Natural killer cell (primary cell): ENCODE data around the gene AQP3. TPM values are rescaled to one million over a fixed set of nuclear protein-coding genes. Genes with fewer than 3 reads are reported as not detected.

Source experiments
- ATAC-seq, 3 donors: fragments of 150-1000 bp in 2 of 3; fragments of 200-7000 bp in 1 of 3; cut with Tn5 transposase; 1 replicate in 1 of 3; 2 replicates in 2 of 3; pipeline ENCODE4 v1.10.0; 2021; ENCODE audit warnings: mild to moderate bottlenecking in 2 of 3, moderate library complexity in 2 of 3
- DNase-seq, 2 donors: peaks; one replicate each; pipeline versions ENCODE4 v3.0.0 to v3.0.0-alpha.2; 2013 to 2021; ENCODE audit warnings: mixed read lengths in 1 of 2
- H3K27ac ChIP-seq: one replicate; pipeline ENCODE4 v1.5.1; 2013; ENCODE audit warnings: mild to moderate bottlenecking, low read length
- H3K27me3 ChIP-seq: one replicate; pipeline ENCODE4 v1.6.1; 2013; ENCODE audit warnings: low read length; ENCODE audit not compliant: control insufficient read depth, insufficient read depth
- H3K36me3 ChIP-seq: one replicate; pipeline ENCODE4 v1.6.1; 2013; ENCODE audit warnings: low read length; ENCODE audit not compliant: control insufficient read depth, insufficient read depth
- H3K4me1 ChIP-seq: one replicate; pipeline ENCODE4 v1.6.1; 2013; ENCODE audit warnings: low read length; ENCODE audit not compliant: control insufficient read depth, insufficient read depth
- H3K4me3 ChIP-seq: one replicate; pipeline ENCODE4 v1.5.1; 2013; ENCODE audit warnings: low read length
- H3K9me3 ChIP-seq: one replicate; pipeline ENCODE4 v1.6.1; 2013; ENCODE audit warnings: low read length; ENCODE audit not compliant: control insufficient read depth, insufficient read depth
- H3K27ac Mint-ChIP-seq, 2 donors: one replicate each; pipeline ENCODE4 v1.8.0; 2022; ENCODE audit warnings: mild to moderate bottlenecking in 2 of 2, mixed read lengths in 2 of 2, moderate library complexity in 1 of 2
- H3K27me3 Mint-ChIP-seq, 2 donors: one replicate each; pipeline ENCODE4 v1.8.0; 2022; ENCODE audit warnings: low read depth in 2 of 2, mixed read lengths in 2 of 2
- H3K36me3 Mint-ChIP-seq: one replicate; pipeline ENCODE4 v1.8.0; 2022; ENCODE audit warnings: mixed read lengths
- H3K4me1 Mint-ChIP-seq, 2 donors: one replicate each; pipeline ENCODE4 v1.8.0; 2022; ENCODE audit warnings: mixed read lengths in 2 of 2
- H3K4me3 Mint-ChIP-seq: one replicate; pipeline ENCODE4 v1.8.0; 2022; ENCODE audit warnings: mild to moderate bottlenecking, moderate library complexity, mixed read lengths
- H3K9me3 Mint-ChIP-seq, 2 donors: one replicate each; pipeline ENCODE4 v1.8.0; 2022; ENCODE audit warnings: mixed read lengths in 2 of 2
- WGBS: methylation state at CpG from one replicate; pipeline ENCODE4 v1.1.7; 2013; ENCODE audit warnings: missing lambda C conversion rate; ENCODE audit not compliant: insufficient coverage; 5-methylcytosine and 5-hydroxymethylcytosine counted together
- intact Hi-C: fragments of 100-400 bp; cut with micrococcal nuclease; formaldehyde crosslinking; loops from one replicate; pipeline ENCODE4 v1.14.2; 2022
- total RNA-seq, 4 donors: library from RNA; stranded (reverse); fragments of 120-200 nt in 1 of 4; gene quantifications; one replicate each; pipeline versions ENCODE4 v1.2.3 to v1.2.4, GENCODE V29; 2013 to 2022
- TF ChIP-seq, protein P1 (sequence below): fragments of 200-600 bp; IDR thresholded peaks from one replicate; pipeline ENCODE4 v1.8.0; 2022; ENCODE audit warnings: antibody characterized with exemption

Gene AQP3
- total RNA-seq, 3 donors from 2014 or later (not counting 1 experiment from before 2014, with no cell fraction given): 3.9 to 12.7 (median 6.1) TPM

DNA sequence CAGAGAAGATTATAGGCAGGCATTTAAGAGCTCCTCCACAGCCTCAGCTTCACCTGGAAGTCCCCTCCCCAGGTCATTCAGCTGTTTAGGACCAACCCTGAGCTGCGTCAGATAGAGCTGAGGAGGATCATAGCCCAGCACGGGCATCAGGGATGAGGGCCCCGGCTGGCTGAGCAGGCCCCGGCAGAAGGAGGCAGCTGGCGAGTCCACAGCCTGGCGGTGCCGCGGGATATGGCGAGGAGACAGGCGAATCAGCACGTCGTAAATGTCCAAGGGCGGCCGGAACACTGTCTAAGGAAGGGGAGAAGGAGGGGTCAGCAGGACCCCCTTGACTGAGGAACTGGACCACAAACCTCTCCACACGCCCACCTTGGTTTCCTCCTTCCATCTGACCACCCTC, 15.8 kb upstream of the AQP3 start:
- Mint-ChIP-seq H3K36me3 (no peaks in the 10 kb centered on the region), H3K27ac (no peak overlapping the region), H3K27me3 (no peaks in the 10 kb centered on the region), H3K4me3 (no peak overlapping the region), H3K4me1 (peaks cover 0 to 3% of the 10 kb centered on the region in 2 donors), H3K9me3 (no peaks in the 10 kb centered on the region)
- Histone ChIP-seq H3K27ac (no peak overlapping the region), H3K36me3 (peaks cover 67% of the 10 kb centered on the region), H3K9me3 (no peaks in the 10 kb centered on the region), H3K4me1 (peaks cover 7% of the 10 kb centered on the region), H3K27me3 (no peaks in the 10 kb centered on the region), H3K4me3 (no peak overlapping the region)
- TF ChIP-seq, protein P1, sequence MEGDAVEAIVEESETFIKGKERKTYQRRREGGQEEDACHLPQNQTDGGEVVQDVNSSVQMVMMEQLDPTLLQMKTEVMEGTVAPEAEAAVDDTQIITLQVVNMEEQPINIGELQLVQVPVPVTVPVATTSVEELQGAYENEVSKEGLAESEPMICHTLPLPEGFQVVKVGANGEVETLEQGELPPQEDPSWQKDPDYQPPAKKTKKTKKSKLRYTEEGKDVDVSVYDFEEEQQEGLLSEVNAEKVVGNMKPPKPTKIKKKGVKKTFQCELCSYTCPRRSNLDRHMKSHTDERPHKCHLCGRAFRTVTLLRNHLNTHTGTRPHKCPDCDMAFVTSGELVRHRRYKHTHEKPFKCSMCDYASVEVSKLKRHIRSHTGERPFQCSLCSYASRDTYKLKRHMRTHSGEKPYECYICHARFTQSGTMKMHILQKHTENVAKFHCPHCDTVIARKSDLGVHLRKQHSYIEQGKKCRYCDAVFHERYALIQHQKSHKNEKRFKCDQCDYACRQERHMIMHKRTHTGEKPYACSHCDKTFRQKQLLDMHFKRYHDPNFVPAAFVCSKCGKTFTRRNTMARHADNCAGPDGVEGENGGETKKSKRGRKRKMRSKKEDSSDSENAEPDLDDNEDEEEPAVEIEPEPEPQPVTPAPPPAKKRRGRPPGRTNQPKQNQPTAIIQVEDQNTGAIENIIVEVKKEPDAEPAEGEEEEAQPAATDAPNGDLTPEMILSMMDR: no peak
- intact Hi-C loops: loop anchor here (10.0 kb wide), 1 partner anchor 58 kb away; the partner anchor contains the start of gene AQP7
- ATAC-seq: no peak
- 96% methylated on average over 15 of the region's 15 CpGs for WGBS
- DNase-seq: no peak

DNA sequence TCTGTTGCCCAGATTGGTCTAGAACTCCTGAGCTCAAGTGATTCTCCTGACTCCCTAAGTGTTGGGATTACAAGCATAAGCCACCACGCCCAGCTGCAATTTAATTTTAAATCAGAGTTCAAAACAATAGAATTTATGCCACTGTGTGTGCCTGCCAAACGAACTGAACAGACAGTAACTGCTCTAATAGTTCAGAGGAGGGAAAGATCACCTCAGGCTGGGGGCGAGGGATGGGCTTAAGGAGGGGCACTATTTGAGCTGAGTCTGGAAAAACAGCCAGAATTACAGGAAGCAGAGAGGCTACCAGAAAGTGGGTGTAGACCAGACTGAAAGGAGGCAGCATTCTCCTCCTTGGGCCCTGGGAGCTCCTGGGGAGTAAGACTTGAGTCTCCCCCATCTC, 14.1 kb upstream of the AQP3 start:
- intact Hi-C loops: loop anchor here (10.0 kb wide), 1 partner anchor 57 kb away; the partner anchor contains the start of gene AQP7
- Histone ChIP-seq H3K4me1 (peaks cover 14% of the 10 kb centered on the region), H3K27me3 (no peaks in the 10 kb centered on the region), H3K36me3 (peaks cover 51% of the 10 kb centered on the region), H3K9me3 (no peaks in the 10 kb centered on the region), H3K27ac (no peak overlapping the region), H3K4me3 (no peak overlapping the region)
- ATAC-seq (no peak), DNase-seq (no peak)
- Mint-ChIP-seq H3K4me3 (no peak overlapping the region), H3K4me1 (no peaks in the 10 kb centered on the region), H3K27ac (no peak overlapping the region), H3K36me3 (no peaks in the 10 kb centered on the region), H3K27me3 (no peaks in the 10 kb centered on the region), H3K9me3 (no peaks in the 10 kb centered on the region)
- TF ChIP-seq, protein P1: no peak
- WGBS: 89% methylated on average over 3 of the region's 3 CpGs

DNA sequence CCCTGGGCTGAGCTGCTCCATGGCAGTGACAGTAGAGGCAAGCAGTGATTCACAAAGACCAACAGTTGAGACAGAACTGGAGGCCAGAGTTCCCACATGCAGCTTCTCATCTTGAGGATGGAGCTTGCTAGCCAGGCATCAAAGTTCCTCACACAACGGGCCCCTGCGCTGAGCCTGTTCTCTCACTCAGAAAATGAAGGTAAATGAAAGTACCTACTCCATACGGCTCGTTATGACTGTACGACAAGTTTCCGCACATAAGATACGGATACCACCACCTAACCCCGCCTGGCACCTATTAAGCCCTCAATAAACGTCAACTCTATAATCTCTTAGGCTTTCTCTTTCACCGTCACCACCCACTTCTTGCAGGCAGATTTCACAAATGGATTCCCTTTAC, 13.5 kb upstream of the AQP3 start:
- no peaks in the 10 kb centered on the region for H3K36me3 Mint-ChIP-seq
- no peak overlapping the region for H3K27ac Mint-ChIP-seq
- H3K9me3 Mint-ChIP-seq: no peaks in the 10 kb centered on the region
- H3K4me3 ChIP-seq: no peak overlapping the region
- DNase-seq: no peak
- peaks cover 14% of the 10 kb centered on the region for H3K4me1 ChIP-seq
- H3K27ac ChIP-seq: no peak overlapping the region
- H3K27me3 ChIP-seq: no peaks in the 10 kb centered on the region
- H3K4me3 Mint-ChIP-seq: no peak overlapping the region
- TF ChIP-seq, protein P1: no peak
- no peak for ATAC-seq
- H3K9me3 ChIP-seq: no peaks in the 10 kb centered on the region
- H3K36me3 ChIP-seq: peaks cover 44% of the 10 kb centered on the region
- no peaks in the 10 kb centered on the region for H3K4me1 Mint-ChIP-seq
- intact Hi-C loops: loop anchor here (10.0 kb wide), 1 partner anchor 56 kb away; the partner anchor contains the start of gene AQP7
- H3K27me3 Mint-ChIP-seq: no peaks in the 10 kb centered on the region
- WGBS: 99% methylated on average over 10 of the region's 10 CpGs

DNA sequence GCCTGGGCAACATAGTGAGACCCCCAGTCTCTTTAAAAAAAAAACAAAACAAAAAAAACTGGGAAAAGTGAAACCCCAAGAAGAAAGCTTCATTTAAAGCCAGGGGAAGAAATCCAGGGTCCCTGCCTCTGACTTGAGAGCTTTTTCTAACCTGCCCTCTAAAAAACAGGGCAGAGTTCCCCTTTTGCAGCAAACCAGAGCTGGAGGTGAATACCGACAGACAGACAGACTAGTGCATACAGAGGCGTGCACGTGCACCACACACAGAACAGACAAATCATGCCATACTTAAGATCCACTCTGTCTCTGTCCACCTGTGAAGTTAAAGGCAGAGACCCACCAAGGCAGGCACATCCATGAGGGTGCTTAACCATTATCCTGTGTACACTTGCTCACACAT, 11.7 kb upstream of the AQP3 start:
- no peaks in the 10 kb centered on the region for H3K9me3 Mint-ChIP-seq
- Histone ChIP-seq H3K4me3 (no peak overlapping the region), H3K4me1 (peaks cover 14% of the 10 kb centered on the region), H3K9me3 (no peaks in the 10 kb centered on the region), H3K27ac (peak overlapping the region; percentile 40), H3K36me3 (peaks cover 27% of the 10 kb centered on the region), H3K27me3 (no peaks in the 10 kb centered on the region)
- no peak for ATAC-seq
- H3K4me3 Mint-ChIP-seq: no peak overlapping the region
- TF ChIP-seq, protein P1: no peak
- no peaks in the 10 kb centered on the region for H3K27me3 Mint-ChIP-seq
- peak overlapping the region in 1 of 2 donors; percentile 51 for H3K27ac Mint-ChIP-seq
- intact Hi-C loops: no loop called here
- 44% methylated on average over 3 of the region's 3 CpGs for WGBS
- peak in 1 of 2 donors; percentile 42 for DNase-seq
- H3K36me3 Mint-ChIP-seq: no peaks in the 10 kb centered on the region
- no peaks in the 10 kb centered on the region for H3K4me1 Mint-ChIP-seq
